GM12892 (cell line): ENCODE data around the gene ATRN.

Experiments used
- POLR2A ChIP-seq: IDR thresholded peaks from 2 replicates; pipeline ENCODE4 v1.6.1; 2011; ENCODE audit warnings: low read depth, low read length, control low read depth
- POLR2AphosphoS5 ChIP-seq: IDR thresholded peaks from 2 replicates; pipeline ENCODE4 v1.6.1; 2011; ENCODE audit warnings: low read depth, low read length, control low read depth
- TAF1 ChIP-seq: IDR thresholded peaks from 2 replicates; pipeline ENCODE4 v1.6.1; 2011; ENCODE audit warnings: low read depth, mild to moderate bottlenecking, control low read depth, low read length, borderline replicate concordance

DNA sequence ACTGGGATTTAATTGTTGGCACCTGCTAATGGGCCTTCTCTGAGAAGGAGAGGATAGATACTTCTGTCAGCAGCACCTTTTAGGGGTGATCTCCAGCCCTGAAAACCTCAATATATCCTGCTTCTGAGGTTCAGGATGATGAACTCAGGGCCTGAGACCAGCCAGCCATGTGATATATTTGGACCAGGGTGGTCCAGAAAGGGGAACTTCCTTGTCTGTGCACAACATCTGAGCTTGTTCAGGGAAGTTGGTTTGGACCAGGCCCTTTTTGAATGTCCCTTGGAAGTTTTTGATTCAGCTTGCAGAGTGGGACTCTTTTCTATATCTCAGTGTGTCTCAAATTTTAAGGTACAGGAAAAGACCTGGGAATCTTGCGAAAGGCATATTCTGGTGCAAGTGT lies 106.5 kb downstream of the ATRN start:
- TF ChIP-seq POLR2A = no peak
- TF ChIP-seq POLR2AphosphoS5 = no peak
- TF ChIP-seq TAF1 = no peak
